HG03565 (cell line): ENCODE data around the gene IVD.
A peak's percentile ranks its signal among the peaks of the same experiment; 100 is the strongest.
"Not testable (repeated sequence)": the region's sequence is repeated elsewhere in the genome, so short reads cannot be mapped to it uniquely, and the experiment has no call there.

ENCODE experiments used
- ATAC-seq: cut with Tn5 transposase; IDR thresholded peaks from one replicate; pipeline ENCODE4 v1.9.1; 2021; ENCODE audit warnings: mild to moderate bottlenecking, moderate library complexity; ENCODE audit not compliant: unreplicated experiment

IVD gene

DNA sequence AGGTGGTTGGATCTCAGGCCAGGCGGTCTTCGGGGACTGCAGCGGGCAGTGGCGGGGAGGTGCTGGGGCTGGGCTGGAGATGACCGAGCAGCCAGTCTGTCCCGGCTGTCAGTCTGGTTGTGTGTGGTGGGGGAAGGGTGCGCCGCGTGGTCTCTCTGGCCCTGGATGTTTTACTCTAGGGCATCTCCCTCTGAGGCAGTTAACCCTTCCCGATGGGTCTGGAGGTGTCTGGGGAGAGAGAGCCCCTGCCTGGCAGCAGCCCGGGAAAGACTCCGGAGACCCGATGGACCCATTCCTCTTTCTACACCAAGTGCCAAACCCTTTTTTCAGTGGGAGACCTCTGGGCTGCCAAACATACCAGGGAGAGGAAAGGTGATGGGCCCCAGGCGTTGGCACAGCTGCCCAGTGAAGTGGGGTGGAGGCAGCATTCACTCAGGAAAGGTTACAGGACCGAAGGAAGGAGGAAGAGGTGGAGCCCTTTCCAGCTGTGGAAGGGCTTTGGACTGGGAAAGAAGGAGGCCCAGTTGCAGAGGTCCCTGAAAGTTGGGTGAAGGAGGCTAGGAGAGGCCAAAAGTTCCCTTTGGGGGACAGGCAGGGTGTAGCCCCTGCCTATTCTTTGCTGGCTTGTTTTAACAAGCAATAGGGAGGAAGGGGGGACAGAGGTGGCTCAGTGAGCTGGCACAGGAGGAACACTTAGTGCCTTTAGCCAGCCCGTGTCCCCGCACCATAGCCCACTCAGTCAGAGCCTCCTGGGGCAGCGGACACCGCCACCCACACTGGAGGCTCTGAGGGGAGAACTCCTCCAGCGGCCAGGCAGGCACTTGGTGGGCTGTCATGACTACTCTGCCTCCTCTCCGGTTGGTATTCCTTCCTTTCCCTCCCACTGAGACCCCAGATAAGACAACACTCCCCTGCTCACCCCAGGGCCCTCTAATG, 32.4 kb downstream of the IVD start:
- ATAC-seq, result no peak

DNA sequence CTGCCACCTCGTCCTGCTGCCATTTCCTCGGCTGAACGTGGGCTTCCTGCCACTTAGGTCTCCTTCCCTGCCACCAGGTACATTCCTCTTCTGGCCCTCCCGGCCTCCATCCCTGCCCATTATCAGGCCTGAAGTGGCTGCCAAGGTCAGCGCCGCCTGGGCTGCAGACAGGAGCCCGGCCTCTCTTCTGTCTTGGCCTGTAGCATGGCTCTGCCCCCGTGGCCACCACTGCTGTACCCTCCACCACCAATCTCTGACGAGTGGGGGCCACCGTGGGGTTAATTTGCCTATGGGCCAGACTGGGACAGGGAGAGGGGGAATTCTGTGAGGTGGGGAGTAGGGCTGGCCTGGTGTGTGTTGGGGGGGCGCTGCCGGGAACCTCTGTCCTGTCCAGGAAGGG, 33.1 kb downstream of the IVD start:
- no peak for ATAC-seq

DNA sequence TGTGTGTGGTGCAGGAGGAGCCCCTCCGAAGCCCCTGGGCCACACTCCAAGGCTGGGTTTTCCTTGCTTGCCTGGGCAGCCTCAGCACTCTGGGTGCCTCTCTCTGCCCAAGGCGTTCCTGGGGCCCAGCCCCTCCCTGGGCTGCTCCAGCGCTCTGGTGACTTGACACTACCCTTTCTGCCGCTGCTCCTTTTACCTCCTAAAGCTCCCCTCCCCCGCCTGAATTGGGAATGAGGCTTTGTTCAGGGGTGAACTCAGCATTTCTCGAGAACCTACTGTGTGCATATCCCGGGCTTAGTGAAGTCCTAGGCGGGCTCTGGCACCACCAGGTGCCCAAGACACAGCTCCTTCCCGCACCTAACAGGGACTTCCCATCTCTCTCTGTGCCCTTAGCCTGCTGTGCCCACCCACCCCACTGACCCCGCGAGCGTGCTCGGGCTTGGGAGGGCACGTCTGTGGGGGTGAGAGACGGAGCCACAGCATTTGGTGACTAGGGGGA, 33.9 kb downstream of the IVD start:
- no peak for ATAC-seq

DNA sequence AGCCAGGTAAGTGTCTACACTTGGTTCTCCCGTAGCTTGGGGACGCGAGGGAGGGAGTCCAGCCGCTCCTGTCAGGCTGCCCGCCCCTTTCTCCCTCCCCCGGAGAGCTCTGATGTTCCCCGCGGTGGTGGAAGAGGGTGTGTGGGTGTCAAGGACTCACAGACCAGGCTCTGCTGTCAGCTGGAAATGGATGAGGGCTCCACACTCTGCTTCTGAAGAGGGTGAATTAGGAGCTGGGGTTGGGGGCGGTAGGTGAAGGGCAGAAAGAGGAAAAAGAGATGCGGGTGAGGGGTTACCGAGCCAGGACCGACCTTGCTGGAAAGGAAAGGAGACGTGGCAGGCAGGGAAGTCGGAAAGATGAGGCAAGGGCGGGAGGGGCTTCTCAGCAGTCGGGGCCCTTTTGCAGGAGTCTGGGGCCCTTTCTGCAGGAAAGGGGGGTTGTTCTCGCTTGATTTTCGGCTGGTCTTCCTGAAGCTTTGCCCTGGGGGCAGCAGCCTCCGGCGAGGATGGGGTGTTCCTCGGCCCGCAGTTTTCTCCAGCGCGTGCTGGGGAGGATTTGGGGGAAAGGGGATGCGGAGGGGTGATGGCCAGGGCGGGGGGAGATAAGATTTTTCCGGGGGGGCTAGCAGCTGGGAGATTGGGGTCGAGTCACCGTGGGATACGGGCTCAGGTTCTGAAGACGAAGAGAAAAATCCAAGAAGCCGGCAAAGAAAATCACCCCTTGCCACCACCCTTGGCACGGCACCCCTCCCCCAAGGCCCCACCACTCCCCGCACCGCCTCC, 34.6 kb downstream of the IVD start:
- ATAC-seq, result no peak

DNA sequence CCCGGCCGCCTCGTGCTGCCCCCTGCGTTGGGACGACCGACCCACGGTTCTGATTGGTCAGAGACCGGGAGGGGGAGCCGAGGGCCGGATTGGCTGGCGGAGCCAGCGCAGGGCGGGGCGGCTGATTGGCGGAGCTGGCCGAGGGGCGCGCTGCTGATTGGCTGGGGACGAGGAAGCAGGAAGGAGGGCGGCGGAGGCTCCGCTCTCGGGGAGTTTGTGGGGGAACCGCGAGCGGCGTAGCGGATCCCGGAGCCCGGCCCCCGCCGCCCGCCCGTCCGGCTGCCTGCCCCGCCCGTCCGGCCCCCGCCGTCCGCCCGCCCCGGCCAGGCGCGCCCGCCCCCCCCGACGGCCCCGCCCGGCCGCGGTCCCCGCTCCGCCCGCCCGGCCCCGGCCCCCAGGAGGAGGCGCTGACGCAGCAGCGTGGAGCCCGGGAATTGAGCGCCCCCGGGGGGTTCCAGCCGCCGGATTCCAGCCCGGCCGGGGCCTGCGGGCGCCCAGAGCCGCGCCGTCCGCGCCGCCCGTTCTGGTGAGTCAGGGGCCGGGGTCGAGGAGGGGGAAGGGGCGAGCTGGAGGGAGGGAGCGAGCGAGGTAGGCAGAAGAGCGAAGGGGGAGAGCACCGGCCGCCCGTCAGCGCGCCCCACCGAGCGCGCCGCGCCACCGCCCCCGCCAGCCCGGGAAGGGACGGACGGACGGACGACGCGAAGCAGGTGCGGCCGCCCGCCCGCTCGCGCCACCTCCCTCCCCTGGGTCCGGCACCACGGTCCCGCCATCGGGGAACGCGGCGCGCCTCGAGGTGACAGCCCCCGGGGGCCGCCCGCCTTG, 35.4 kb downstream of the IVD start, which contains the start of gene BAHD1:
Gene BAHD1 (plus strand): TSS at position 211 of the 822 bp plus-strand sequence. CDS start 17,512 bp downstream, outside the sequence.
- peak; percentile 89 for ATAC-seq

DNA sequence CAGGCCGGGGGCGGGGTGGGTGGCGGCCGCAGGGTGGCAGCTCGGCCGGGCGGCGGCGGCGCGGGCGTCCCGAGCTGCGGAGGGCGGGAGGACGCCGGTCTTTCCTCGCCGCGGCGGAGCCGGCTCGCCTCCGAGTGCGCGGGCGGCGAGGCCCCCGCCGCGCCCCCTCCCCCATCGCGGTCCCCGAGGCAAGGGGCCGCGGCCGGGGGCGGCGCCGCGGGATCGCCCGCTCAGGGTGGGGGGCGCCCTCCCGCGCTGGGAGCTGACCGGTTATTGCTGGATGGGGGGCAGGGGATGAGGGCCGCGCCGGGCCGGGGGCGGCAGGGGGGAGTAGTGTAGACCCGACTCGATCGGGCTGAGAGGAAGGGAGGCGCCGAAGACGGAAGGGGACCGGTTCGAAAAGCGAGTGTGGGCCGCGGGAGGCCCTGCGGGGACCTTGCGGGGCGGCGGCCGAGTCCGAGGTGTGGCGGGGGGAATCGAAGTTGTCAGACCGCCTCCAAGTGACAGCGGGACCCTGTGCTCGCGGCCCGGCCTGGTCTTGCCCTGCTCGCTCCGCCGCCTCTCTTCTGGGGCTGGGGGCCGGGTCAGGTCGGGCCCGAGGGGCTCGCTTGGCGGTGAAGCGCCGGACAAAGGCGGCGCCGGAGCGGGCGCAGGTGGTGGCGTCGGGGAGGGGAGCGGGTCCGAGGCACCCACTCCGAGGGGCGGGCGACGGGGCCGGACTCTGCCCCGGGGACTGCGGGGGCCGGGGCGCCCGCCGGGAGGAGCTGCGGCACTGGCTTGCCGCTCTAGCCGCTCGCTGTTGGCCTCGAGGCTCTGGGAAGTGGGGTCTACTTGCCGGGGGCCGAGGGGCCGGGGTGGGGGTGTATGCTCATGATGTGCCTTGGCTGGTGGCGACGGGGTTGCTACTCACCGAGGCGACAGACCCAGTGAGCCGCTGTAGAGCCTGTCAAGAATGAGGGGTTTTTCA, 36.3 kb downstream of the IVD start:
- ATAC-seq, result no peak

DNA sequence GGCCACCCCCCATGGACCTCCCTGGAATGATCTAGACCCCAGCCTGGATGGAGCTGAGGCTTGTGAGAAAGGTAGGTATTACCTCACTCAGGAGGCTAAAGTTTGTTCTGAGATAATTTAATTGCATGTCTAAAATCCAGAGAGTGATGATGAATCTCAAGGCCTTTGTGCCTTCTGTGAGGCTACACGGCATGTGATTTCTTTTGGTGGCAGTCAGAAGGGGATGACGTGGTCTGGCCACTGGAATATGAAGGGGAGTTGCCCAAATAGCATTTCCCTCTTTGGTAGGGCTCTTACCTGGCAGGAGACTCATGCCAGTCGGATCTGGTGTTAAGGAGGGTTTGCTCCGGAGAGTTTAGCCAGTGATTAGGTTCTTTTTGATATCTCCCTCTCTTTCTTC, 37.7 kb downstream of the IVD start:
- ATAC-seq, result no peak

DNA sequence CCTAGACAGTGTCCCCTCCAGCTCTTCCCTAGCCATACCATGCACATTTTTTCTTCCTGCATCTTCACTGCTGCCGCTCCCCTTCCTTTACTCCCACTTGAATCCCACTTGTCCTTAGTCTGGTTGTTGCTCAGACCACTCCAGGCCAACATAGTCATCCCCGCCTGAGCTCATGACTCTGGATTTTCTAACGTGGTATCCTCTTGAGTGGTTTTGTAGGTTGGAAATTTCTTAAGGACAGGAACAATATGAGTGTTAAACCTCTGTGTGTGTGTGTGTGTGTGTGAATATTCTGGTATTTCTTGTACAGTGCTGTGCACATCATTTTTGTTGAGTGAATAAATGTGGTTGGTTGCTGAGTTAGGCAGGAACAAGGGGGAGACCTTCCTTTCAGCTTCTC, 38.3 kb downstream of the IVD start:
- no peak for ATAC-seq

DNA sequence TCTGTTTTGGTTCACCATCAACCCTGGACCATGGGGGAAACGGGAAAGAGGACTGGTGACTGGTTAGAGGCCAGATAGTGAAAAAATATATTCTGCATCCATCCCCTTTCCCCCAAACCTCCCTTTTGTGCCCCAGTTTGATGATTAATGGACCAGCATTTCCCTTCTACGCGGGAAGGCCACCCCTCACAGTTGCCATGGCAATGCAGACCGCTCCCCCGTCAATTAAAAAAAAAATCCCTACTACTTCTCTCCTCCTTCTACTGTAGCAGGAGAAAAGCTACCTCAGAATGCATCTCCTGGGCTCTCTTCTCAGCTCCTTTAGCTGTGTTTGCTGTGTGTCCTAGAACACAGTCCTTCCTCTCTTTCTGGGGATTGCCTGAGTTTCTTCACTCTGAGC, 39.1 kb downstream of the IVD start:
- ATAC-seq, result no peak

DNA sequence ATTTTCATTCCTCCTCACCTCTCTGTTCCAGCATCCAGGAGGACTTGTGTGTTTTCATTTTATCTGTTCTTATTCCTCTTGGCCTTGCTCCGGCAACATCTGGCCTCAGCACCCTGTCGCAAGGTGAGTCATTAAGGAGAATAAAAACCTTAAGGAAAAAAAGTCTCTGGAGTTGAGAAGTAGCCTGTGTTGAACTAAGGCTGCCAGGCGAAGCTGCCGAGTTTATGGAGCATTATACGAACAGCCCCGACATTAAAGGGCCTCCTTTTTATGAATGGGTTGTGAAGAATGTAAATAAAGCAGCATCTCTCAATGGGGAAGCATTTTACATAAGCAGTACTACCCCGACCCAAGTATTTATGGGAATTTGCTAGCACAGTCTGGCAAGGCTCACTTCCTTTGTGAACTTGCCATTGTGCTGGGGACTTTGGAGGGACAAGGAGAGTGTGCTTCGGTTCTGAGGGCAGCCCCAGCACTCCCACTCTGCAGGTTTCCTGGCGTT, 39.9 kb downstream of the IVD start:
- no peak for ATAC-seq

DNA sequence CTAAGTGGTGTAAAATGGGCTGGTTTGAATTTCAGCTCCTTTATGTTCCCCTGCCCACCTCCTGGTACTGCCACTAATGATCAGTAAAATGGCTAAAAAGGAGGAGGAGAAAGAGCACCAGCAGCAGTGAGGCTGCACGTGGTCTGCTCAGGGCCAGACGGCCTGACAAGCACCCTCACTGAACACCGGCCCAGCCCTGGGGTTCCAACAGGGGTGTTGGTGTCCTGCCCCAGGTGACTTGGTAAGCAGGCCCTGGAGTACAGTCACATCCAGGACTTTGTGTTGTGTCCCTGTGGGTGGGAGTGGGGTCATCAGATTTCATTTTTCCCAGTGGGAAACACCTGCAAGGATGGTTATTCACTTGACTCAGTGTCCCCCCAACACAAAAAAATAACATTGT, 40.5 kb downstream of the IVD start:
- no peak for ATAC-seq

DNA sequence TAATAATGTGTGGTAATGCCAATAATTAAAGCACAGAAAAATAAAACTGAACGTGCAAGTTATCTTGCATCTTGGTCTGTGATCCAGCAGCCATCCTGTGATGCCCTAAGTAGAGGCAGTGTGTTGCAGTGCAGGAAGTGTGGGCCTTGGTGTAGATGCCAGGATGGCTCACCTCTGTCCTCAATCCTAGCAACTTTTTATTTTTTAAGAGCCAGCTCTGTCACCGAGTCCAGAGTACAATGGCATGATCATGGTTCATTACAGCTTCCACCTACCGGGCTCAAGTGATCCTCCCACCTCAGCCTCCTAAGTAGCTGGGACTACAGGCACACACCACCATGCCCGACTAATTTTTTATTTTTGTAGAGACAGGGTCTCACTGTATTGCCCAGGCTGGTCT, 42.8 kb downstream of the IVD start:
- no peak for ATAC-seq

DNA sequence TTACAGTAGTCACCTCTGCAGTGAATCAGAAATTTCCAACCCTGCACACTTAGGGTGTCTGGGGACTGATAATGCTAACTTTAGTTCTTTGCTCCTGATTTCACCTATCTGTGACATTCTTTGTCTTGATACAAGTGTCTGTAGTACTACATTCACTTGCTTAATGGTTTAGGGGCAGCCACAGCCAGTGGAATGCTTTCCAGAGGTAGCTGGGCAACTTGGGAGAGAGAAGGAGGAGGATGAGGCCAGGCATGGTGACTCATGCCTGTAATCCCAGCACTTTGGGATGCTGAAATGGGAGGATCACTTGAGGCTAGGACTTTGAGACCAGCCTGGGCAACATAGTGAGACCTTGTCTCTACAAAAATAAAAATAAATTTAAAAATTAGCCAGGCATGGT, 43.7 kb downstream of the IVD start:
- ATAC-seq, result no peak

DNA sequence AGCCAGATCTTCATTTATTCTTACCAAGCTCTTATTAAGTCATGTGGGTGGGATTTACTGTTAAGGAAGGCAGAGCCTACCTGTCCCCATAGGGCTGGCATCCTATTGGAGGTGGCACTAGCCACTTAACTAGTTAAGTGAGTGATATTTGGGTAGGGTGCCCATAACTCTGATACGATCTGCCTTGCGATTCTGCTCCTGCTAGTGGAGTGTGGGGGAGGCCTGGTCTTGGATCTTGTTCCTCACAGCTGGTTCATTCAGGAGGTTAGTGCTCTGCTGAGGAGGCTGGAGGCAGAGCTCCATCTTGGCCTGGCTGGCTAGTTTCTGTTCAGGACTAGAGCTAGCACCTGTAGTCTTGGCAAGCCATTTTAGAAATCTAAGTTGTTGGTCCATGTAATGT, 44.5 kb downstream of the IVD start:
- no peak for ATAC-seq

DNA sequence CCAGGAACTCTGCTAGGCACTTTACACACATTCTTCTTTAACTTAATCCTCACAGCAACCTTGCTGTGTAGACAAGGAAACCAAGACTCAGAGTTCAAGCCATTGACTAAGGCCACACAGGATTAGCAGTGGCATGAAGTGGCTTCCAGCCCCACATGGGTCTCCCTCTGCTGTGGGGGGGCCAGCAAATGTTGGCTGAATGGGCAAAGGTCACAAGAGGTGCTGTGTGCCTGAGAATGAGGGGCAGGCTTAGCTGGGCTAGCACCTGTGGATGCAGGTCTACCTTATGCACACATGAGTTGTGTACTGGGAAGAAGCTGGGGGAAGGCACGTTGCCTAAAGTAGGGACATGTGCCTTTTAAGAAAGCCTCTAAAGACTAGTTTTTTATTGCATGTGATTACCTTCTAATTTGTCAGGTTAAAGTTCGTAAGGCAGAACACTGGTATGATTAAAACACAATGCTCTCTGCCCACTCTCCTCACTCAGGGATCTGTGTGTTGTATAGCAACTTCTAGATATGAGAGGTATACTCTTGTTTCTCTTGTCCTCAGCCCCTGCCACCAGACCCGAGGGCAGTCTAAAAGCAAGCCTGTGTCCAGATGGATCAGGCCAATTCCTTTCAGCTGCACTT, 46.0 kb downstream of the IVD start:
- ATAC-seq, result no peak

DNA sequence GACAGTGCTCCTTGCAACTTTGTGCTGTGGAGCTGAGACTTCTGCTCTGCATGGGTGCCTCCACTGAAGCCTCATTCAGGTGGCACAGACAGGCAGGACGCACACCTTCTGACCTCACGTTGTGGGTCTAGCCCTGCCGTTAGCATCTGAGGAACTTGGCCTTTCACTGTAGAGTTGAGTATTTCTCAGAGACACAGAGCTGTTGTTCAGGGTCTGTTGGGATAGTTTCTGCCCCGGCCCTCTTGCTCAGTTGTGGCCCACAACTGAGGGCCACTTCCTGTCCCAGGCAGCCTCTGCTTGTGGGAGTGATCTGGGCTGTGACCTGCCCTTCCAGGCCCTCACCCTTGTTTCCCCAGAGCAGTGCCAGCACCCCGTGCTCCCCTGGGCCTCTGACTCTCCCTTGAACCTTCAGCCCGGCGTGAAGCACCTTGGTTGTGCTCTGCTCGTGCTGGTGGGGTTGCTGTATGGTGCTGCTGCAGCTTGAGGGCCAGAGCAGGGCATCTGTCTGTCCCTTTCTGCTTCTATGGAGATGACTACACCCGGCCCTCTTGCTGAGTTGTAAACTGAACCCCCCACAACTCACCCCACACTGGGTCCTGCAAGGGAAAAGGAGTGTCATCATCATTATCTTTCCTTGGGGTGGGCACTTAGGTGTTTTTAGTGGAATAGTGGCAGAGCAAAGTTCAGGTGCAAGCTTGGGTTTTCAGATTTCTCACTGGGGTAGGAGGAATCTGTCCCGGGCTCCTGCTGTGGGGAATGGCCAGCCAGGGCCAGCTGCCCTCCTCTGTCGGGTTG, 46.9 kb downstream of the IVD start:
- ATAC-seq, result no peak

DNA sequence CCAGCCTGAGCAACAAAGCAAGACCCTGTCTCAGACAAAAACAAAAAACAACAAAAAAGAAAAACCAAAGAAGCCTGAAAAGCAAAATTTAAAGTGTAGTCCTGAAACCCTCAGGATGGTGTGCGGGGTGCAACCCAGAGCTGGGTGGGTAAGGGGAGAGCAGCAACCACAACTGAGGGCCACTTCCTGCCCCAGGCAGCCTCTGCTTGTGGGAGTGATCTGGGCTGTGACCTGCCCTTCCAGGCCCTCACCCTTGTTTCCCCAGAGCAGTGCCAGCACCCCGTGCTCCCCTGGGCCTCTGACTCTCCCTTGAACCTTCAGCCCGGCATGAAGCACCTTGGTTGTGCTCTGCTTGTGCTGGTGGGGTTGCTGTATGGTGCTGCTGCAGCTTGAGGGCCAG, 48.3 kb downstream of the IVD start:
- not testable (repeated sequence) for ATAC-seq

DNA sequence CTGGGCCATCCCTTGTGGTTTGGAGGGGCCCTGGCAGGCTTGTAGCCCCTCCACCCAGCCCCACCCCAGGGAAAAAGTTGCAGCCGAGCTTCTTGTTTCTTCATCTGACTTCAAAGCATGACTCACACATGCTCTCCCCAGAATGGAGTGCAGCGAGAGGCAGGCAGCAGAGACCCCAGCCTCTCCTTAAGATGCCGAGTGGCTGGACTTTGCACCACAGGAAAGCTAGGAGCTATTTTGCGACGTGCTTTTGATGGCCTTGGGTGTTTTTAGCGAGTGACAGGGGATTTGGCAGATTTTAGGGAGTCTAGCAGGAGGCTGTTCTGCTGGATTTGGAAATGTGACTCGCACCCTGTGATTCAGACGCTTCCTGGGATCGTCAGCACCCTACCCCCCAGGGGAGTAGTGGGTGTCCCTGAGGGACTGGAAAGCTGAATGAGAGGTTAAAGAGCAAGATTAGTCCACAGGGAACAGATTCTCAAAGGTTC, 49.4 kb downstream of the IVD start:
- no peak for ATAC-seq
